Measurements from ENCODE around the gene HHAT. TPM values are rescaled to one million over a fixed set of nuclear protein-coding genes. Genes with fewer than 3 reads are reported as not detected.

The HHAT gene
- polyA plus RNA-seq, 3 donors, result 1.1 to 1.6 (median 1.5) TPM

- TF ChIP-seq CTCF (IDR thresholded peaks at IDR 0.05), result no peak
- no peak overlapping the region for H3K4me3 ChIP-seq (replicated peaks in 1 of 3; ENCODE audit: low read depth in 2 of 3, low read length in 3 of 3)
These were observed 35.8 kb downstream of the HHAT start for GRCh38 chr1:210364479-210364878.

GRCh38 chr1:210366767-210367166 is 38.1 kb downstream of the HHAT start:
- H3K36me3 ChIP-seq (replicated peaks in 1 of 2; ENCODE audit: control insufficient read depth in 1 of 2, insufficient read depth in 2 of 2, low read length in 2 of 2), result no peaks in the 10 kb centered on the region
- H3K9ac ChIP-seq (ENCODE audit: insufficient read depth, low read length, poor library complexity, severe bottlenecking), result no peak overlapping the region
- Mint-ChIP-seq H3K27ac (peak overlapping the region in 1 of 7 donors; percentile 76), H3K4me3 (no peak overlapping the region), H3K36me3 (no peaks in the 10 kb centered on the region), H3K9me3 (no peaks in the 10 kb centered on the region), H3K27me3 (ENCODE audit: low read depth in 3 of 3) (no peaks in the 10 kb centered on the region), H3K4me1 (peaks cover 1% of the 10 kb centered on the region)
- no peaks in the 10 kb centered on the region for H3K4me1 ChIP-seq (ENCODE audit: control insufficient read depth in 1 of 2, insufficient read depth in 2 of 2, low read length in 2 of 2)
- H3K4me2 ChIP-seq (replicated peaks; ENCODE audit: extremely low read depth, low read length, poor library complexity, severe bottlenecking), result no peak overlapping the region
- no peak for TF ChIP-seq CTCF (IDR thresholded peaks at IDR 0.05)
- no peaks in the 10 kb centered on the region for H3K9me3 ChIP-seq (replicated peaks in 1 of 2; ENCODE audit: control insufficient read depth in 1 of 2, insufficient read depth in 1 of 2, low read length in 2 of 2)
- intact Hi-C loops (cut with micrococcal nuclease), result no loop called here
- H4K20me1 ChIP-seq (ENCODE audit: insufficient read depth, low read length), result no peaks in the 10 kb centered on the region
- 91% methylated on average over 6 of the region's 6 CpGs for WGBS (ENCODE audit: insufficient coverage)
- H3K79me2 ChIP-seq (ENCODE audit: insufficient read depth, low read length), result no peaks in the 10 kb centered on the region
- H3K27ac ChIP-seq (ENCODE audit: low read depth in 1 of 2, low read length in 2 of 2), result no peak overlapping the region
- no peak overlapping the region for H2AFZ ChIP-seq (ENCODE audit: insufficient read depth, low read depth, low read length, poor library complexity, severe bottlenecking)
- no peak overlapping the region for H3K4me3 ChIP-seq (replicated peaks in 1 of 3; ENCODE audit: low read depth in 2 of 3, low read length in 3 of 3)
- DNase-seq, result no peak
- no peaks in the 10 kb centered on the region for H3K27me3 ChIP-seq (ENCODE audit: control insufficient read depth in 2 of 2, insufficient read depth in 2 of 2, low read length in 2 of 2)

More at GRCh38 chr1:210364479-210364878, 35.8 kb downstream of the HHAT start:
- Histone ChIP-seq H2AFZ (ENCODE audit: insufficient read depth, low read depth, low read length, poor library complexity, severe bottlenecking) (no peak overlapping the region), H3K4me1 (ENCODE audit: control insufficient read depth in 1 of 2, insufficient read depth in 2 of 2, low read length in 2 of 2) (no peaks in the 10 kb centered on the region), H3K9me3 (replicated peaks in 1 of 2; ENCODE audit: control insufficient read depth in 1 of 2, insufficient read depth in 1 of 2, low read length in 2 of 2) (no peaks in the 10 kb centered on the region), H3K27ac (ENCODE audit: low read depth in 1 of 2, low read length in 2 of 2) (no peak overlapping the region), H3K4me2 (replicated peaks; ENCODE audit: extremely low read depth, low read length, poor library complexity, severe bottlenecking) (no peak overlapping the region), H3K36me3 (replicated peaks in 1 of 2; ENCODE audit: control insufficient read depth in 1 of 2, insufficient read depth in 2 of 2, low read length in 2 of 2) (no peaks in the 10 kb centered on the region), H4K20me1 (ENCODE audit: insufficient read depth, low read length) (no peaks in the 10 kb centered on the region), H3K79me2 (ENCODE audit: insufficient read depth, low read length) (no peaks in the 10 kb centered on the region), H3K9ac (ENCODE audit: insufficient read depth, low read length, poor library complexity, severe bottlenecking) (no peak overlapping the region), H3K27me3 (ENCODE audit: control insufficient read depth in 2 of 2, insufficient read depth in 2 of 2, low read length in 2 of 2) (no peaks in the 10 kb centered on the region)
- intact Hi-C loops (cut with micrococcal nuclease), result no loop called here
- Mint-ChIP-seq H3K27me3 (ENCODE audit: low read depth in 3 of 3) (no peaks in the 10 kb centered on the region), H3K27ac (no peak overlapping the region), H3K4me1 (peaks cover 1% of the 10 kb centered on the region), H3K9me3 (peaks cover 0 to 3% (median 0%) of the 10 kb centered on the region in 7 donors), H3K4me3 (no peak overlapping the region), H3K36me3 (no peaks in the 10 kb centered on the region)
- no peak for DNase-seq
- 94% methylated on average over 5 of the region's 5 CpGs for WGBS (ENCODE audit: insufficient coverage)
